Left lung (tissue), 10 donors: ENCODE measurements around the gene CCBE1. TPM values are rescaled to one million over a fixed set of nuclear protein-coding genes. Genes with fewer than 3 reads are reported as not detected.

Experiments
- ATAC-seq: fragments of 200-7000 bp; cut with Tn5 transposase; one replicate; pipeline ENCODE4 v1.9.1; 2020; ENCODE audit warnings: moderate library complexity
- DNase-seq, 4 donors: peaks; one replicate each; pipeline ENCODE4 v3.0.0-alpha.2; 2013 to 2020
- H3K27ac ChIP-seq, 2 donors: fragments of 200-600 bp; sonication (generic) in 1 of 2; one replicate each; pipeline versions ENCODE4 v1.5.0 to v1.8.0; 2020 to 2021
- H3K27me3 ChIP-seq, 2 donors: fragments of 200-600 bp; sonication (generic) in 1 of 2; one replicate each; pipeline versions ENCODE4 v1.5.0 to v1.8.0; 2020 to 2021
- H3K36me3 ChIP-seq, 2 donors: fragments of 200-600 bp; sonication (generic) in 1 of 2; one replicate each; pipeline versions ENCODE4 v1.5.0 to v1.8.0; 2020 to 2021
- H3K4me1 ChIP-seq, 2 donors: fragments of 200-600 bp; one replicate each; pipeline ENCODE4 v1.8.0; 2021
- H3K4me3 ChIP-seq, 2 donors: fragments of 200-600 bp; sonication (generic) in 1 of 2; one replicate each; pipeline versions ENCODE4 v1.5.0 to v1.8.0; 2020 to 2021; ENCODE audit warnings: mild to moderate bottlenecking in 1 of 2
- H3K9me3 ChIP-seq, 2 donors: fragments of 200-600 bp; sonication (generic) in 1 of 2; one replicate each; pipeline versions ENCODE4 v1.5.0 to v1.8.0; 2020 to 2021
- CTCF ChIP-seq, 2 donors: fragments of 200-600 bp; sonication (generic) in 1 of 2; IDR thresholded peaks; one replicate each; pipeline versions ENCODE4 v1.5.0 to v1.8.0; 2021; ENCODE audit warnings: antibody characterized with exemption in 2 of 2
- intact Hi-C, 2 donors: fragments of 100-400 bp; cut with DNase I; formaldehyde crosslinking; loops; one replicate each; pipeline versions ENCODE4 v1.11.2 to v1.14.2; 2022
- polyA plus RNA-seq, 6 donors: library from polyadenylated mRNA; unstranded; fragments of 120-200 nt; gene quantifications; one replicate each; pipeline ENCODE4 v1.2.1, GENCODE V29; 2013; ENCODE audit not compliant: insufficient read length in 6 of 6
- total RNA-seq, 2 donors: library from RNA; stranded (reverse); fragmentation: NEBNext Ultra II Directional; extraction: Animal tissue kit (Norgen Biotek cat#: 25700); gene quantifications; one replicate each; pipeline ENCODE4 v1.2.1, GENCODE V29; 2021
- donor health status: DM: no; HTN: yes; CAD: no.
- donor health status: DM: no; HTN: no; CAD: no.

Gene CCBE1
- total and polyA plus RNA-seq, 8 donors: 16.0 to 96.5 (median 84.1) TPM

DNA sequence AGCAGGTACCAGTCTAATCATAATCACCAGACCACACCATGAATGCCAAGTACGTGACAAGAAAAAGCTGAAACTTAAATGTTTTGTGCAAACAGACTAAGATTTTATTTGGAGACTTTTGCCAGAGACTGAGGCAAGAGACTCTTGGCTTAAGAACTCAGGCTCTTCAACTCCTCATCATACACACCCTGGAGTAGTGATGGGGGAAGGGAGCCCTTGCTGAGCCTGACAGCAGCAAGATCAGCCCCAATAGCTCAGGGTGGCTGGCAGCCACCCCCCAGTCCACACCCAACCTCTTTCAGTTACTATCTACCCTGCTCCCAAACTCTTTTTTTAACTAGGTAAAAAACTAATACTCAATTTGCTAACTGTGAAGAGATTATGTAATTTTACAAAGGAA lies 114.8 kb downstream of the CCBE1 start:
- no peaks in the 10 kb centered on the region for H3K9me3 ChIP-seq
- no peak overlapping the region for H3K4me3 ChIP-seq
- no peak for TF ChIP-seq CTCF (IDR thresholded peaks at IDR 0.05)
- ATAC-seq (peak; percentile 97), DNase-seq (peak in 1 of 4 donors; percentile 70)
- H3K27ac ChIP-seq: no peak overlapping the region
- intact Hi-C loops: no loop called here
- no peaks in the 10 kb centered on the region for H3K4me1 ChIP-seq
- H3K36me3 ChIP-seq: no peaks in the 10 kb centered on the region
- no peaks in the 10 kb centered on the region for H3K27me3 ChIP-seq

DNA sequence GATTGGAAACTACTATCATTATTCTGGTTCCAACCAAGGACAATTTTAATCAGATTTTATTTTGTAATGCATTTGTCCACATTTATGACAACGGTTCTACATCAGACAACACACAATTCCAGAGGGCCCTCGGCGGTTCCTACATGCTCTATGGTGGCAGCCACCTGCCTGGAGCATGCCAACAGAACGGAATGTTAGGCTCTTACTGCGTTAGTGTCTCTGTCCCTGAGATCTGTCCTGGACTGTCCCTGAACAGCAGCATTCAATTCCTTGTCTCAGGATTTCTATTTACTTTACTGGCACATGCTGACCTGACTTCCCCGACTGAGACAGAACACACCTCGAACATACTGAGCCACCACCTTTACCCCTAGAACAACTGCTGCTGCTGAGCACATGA lies 117.7 kb downstream of the CCBE1 start:
- TF ChIP-seq CTCF (IDR thresholded peaks at IDR 0.05): no peak

GRCh38 chr18:59577386-59577655 lies 119.9 kb downstream of the CCBE1 start:
- H3K4me3 ChIP-seq: no peak overlapping the region
- no peaks in the 10 kb centered on the region for H3K27me3 ChIP-seq
- intact Hi-C loops: no loop called here
- H3K9me3 ChIP-seq: no peaks in the 10 kb centered on the region
- H3K36me3 ChIP-seq: no peaks in the 10 kb centered on the region
- DNase-seq (no peak), ATAC-seq (no peak)
- no peak overlapping the region for H3K27ac ChIP-seq
- H3K4me1 ChIP-seq: no peaks in the 10 kb centered on the region
- TF ChIP-seq CTCF (IDR thresholded peaks at IDR 0.05): no peak

More for the DNA sequence above, 117.7 kb downstream of the CCBE1 start:
- Histone ChIP-seq H3K9me3 (no peaks in the 10 kb centered on the region), H3K27ac (no peak overlapping the region), H3K27me3 (no peaks in the 10 kb centered on the region), H3K4me1 (no peaks in the 10 kb centered on the region), H3K36me3 (no peaks in the 10 kb centered on the region), H3K4me3 (no peak overlapping the region)
- no peak for DNase-seq
- ATAC-seq: no peak
- intact Hi-C loops: no loop called here

GRCh38 chr18:59576541-59577385 lies 120.5 kb downstream of the CCBE1 start:
- intact Hi-C loops: no loop called here
- Histone ChIP-seq H3K36me3 (no peaks in the 10 kb centered on the region), H3K4me1 (no peaks in the 10 kb centered on the region), H3K4me3 (no peak overlapping the region), H3K27ac (no peak overlapping the region), H3K9me3 (no peaks in the 10 kb centered on the region), H3K27me3 (no peaks in the 10 kb centered on the region)
- DNase-seq (no peak), ATAC-seq (no peak)
- TF ChIP-seq CTCF (IDR thresholded peaks at IDR 0.05): no peak

GRCh38 chr18:59575995-59576394 lies 121.2 kb downstream of the CCBE1 start:
- intact Hi-C loops: no loop called here
- H3K4me1 ChIP-seq: no peaks in the 10 kb centered on the region
- DNase-seq: no peak
- no peak overlapping the region for H3K27ac ChIP-seq
- no peak for TF ChIP-seq CTCF (IDR thresholded peaks at IDR 0.05)
- ATAC-seq: no peak
- no peaks in the 10 kb centered on the region for H3K27me3 ChIP-seq
- H3K36me3 ChIP-seq: no peaks in the 10 kb centered on the region
- no peak overlapping the region for H3K4me3 ChIP-seq
- H3K9me3 ChIP-seq: no peaks in the 10 kb centered on the region
